ENCODE measurements around the gene DLG5.

The DLG5 gene

GRCh38 chr10:77949167-77949566 is 22.6 kb upstream of the DLG5 start:
- no peak for DNase-seq (ENCODE audit: low read depth, low spot score)
- no peak overlapping the region for H3K4me3 ChIP-seq (ENCODE audit: low read length)

- H3K4me3 ChIP-seq (ENCODE audit: low read length): no peak overlapping the region
- DNase-seq (ENCODE audit: low read depth, low spot score): no peak
Observed at GRCh38 chr10:77946084-77946483, 19.5 kb upstream of the DLG5 start.

GRCh38 chr10:77944519-77944918 is 18.0 kb upstream of the DLG5 start:
- no peak overlapping the region for H3K4me3 ChIP-seq (ENCODE audit: low read length)
- no peak for DNase-seq (ENCODE audit: low read depth, low spot score)

GRCh38 chr10:77943121-77943901 is 16.8 kb upstream of the DLG5 start:
- DNase-seq (ENCODE audit: low read depth, low spot score): no peak
- no peak overlapping the region for H3K4me3 ChIP-seq (ENCODE audit: low read length)

GRCh38 chr10:77941790-77942189 is 15.2 kb upstream of the DLG5 start:
- DNase-seq (ENCODE audit: low read depth, low spot score): no peak
- no peak overlapping the region for H3K4me3 ChIP-seq (ENCODE audit: low read length)

- DNase-seq (ENCODE audit: low read depth, low spot score): no peak
- no peak overlapping the region for H3K4me3 ChIP-seq (ENCODE audit: low read length)
Observed at GRCh38 chr10:77940627-77941026, 14.1 kb upstream of the DLG5 start.

- no peak for DNase-seq (ENCODE audit: low read depth, low spot score)
- no peak overlapping the region for H3K4me3 ChIP-seq (ENCODE audit: low read length)
Observed at GRCh38 chr10:77940225-77940624, 13.7 kb upstream of the DLG5 start.

- no peak overlapping the region for H3K4me3 ChIP-seq (ENCODE audit: low read length)
- DNase-seq (ENCODE audit: low read depth, low spot score): no peak
Observed at GRCh38 chr10:77939561-77940001, 13.0 kb upstream of the DLG5 start.

- no peak for DNase-seq (ENCODE audit: low read depth, low spot score)
- H3K4me3 ChIP-seq (ENCODE audit: low read length): no peak overlapping the region
Observed at GRCh38 chr10:77936697-77937567, 10.4 kb upstream of the DLG5 start.

- H3K4me3 ChIP-seq (ENCODE audit: low read length): no peak overlapping the region
Observed at GRCh38 chr10:77932016-77932715, 5.6 kb upstream of the DLG5 start.

GRCh38 chr10:77927402-77928246 is 1.1 kb upstream of the DLG5 start:
- H3K4me3 ChIP-seq (ENCODE audit: low read length): peak overlapping the region; percentile 68
- no peak for DNase-seq (ENCODE audit: low read depth, low spot score)

More at GRCh38 chr10:77932016-77932715, 5.6 kb upstream of the DLG5 start:
- DNase-seq (ENCODE audit: low read depth, low spot score): no peak

GRCh38 chr10:77925795-77926565 is 575 bp downstream of the DLG5 start:
- DNase-seq (ENCODE audit: low read depth, low spot score): no peak
- H3K4me3 ChIP-seq (ENCODE audit: low read length): peak overlapping the region; percentile 68

- DNase-seq (ENCODE audit: low read depth, low spot score): no peak
Observed at GRCh38 chr10:77925410-77925794, 1.2 kb downstream of the DLG5 start.

GRCh38 chr10:77922566-77923179 is 3.9 kb downstream of the DLG5 start:
- DNase-seq (ENCODE audit: low read depth, low spot score): no peak

More at GRCh38 chr10:77925410-77925794, 1.2 kb downstream of the DLG5 start:
- H3K4me3 ChIP-seq (ENCODE audit: low read length): peak overlapping the region; percentile 68

GRCh38 chr10:77922055-77922454 is 4.5 kb downstream of the DLG5 start:
- no peak for DNase-seq (ENCODE audit: low read depth, low spot score)
- no peak overlapping the region for H3K4me3 ChIP-seq (ENCODE audit: low read length)

More at GRCh38 chr10:77922566-77923179, 3.9 kb downstream of the DLG5 start:
- no peak overlapping the region for H3K4me3 ChIP-seq (ENCODE audit: low read length)

GRCh38 chr10:77921395-77921794 is 5.2 kb downstream of the DLG5 start:
- no peak for DNase-seq (ENCODE audit: low read depth, low spot score)
- no peak overlapping the region for H3K4me3 ChIP-seq (ENCODE audit: low read length)

- no peak for DNase-seq (ENCODE audit: low read depth, low spot score)
- H3K4me3 ChIP-seq (ENCODE audit: low read length): no peak overlapping the region
Observed at GRCh38 chr10:77920495-77920894, 6.1 kb downstream of the DLG5 start.

GRCh38 chr10:77919713-77920108 is 6.8 kb downstream of the DLG5 start:
- DNase-seq (ENCODE audit: low read depth, low spot score): no peak
- H3K4me3 ChIP-seq (ENCODE audit: low read length): no peak overlapping the region
